ENCODE results near the gene PSME2.

The PSME2 gene

GRCh38 chr14:24103451-24103850 is 43.0 kb downstream of the PSME2 start:
- POLR2A ChIA-PET: interaction anchor here (1.6 to 2.4 kb wide), 2 partner anchors 8 to 11 kb away, joined by 3 to 11 read pairs; partner anchors contain the start of genes DCAF11 and NRL
- TF ChIP-seq, protein P1, sequence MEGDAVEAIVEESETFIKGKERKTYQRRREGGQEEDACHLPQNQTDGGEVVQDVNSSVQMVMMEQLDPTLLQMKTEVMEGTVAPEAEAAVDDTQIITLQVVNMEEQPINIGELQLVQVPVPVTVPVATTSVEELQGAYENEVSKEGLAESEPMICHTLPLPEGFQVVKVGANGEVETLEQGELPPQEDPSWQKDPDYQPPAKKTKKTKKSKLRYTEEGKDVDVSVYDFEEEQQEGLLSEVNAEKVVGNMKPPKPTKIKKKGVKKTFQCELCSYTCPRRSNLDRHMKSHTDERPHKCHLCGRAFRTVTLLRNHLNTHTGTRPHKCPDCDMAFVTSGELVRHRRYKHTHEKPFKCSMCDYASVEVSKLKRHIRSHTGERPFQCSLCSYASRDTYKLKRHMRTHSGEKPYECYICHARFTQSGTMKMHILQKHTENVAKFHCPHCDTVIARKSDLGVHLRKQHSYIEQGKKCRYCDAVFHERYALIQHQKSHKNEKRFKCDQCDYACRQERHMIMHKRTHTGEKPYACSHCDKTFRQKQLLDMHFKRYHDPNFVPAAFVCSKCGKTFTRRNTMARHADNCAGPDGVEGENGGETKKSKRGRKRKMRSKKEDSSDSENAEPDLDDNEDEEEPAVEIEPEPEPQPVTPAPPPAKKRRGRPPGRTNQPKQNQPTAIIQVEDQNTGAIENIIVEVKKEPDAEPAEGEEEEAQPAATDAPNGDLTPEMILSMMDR (IDR thresholded peaks at IDR 0.05; ENCODE audit: control extremely low read depth, extremely low read depth, low read depth, missing control alignments): no peak
- CTCF ChIA-PET: interaction anchor here (1.4 to 13.5 kb wide), 2 partner anchors 9 to 14 kb away, joined by 3 to 246 read pairs; partner anchors contain the start of gene PCK2
- DNase-seq (ENCODE audit: extremely low spot score): no peak

- ChIA-PET CTCF (interaction anchor here (1.0 to 13.5 kb wide), 4 partner anchors 8 to 88 kb away, joined by 3 to 246 read pairs (median 4); partner anchors contain the start of genes DCAF11, NRL and PCK2), POLR2A (interaction anchor here (1.6 to 2.4 kb wide), 2 partner anchors 7 to 11 kb away, joined by 3 to 11 read pairs; partner anchors contain the start of genes DCAF11 and NRL)
- no peak for DNase-seq (ENCODE audit: extremely low spot score)
- TF ChIP-seq, protein P1 (IDR thresholded peaks at IDR 0.05; ENCODE audit: control extremely low read depth, extremely low read depth, low read depth, missing control alignments): no peak
These were observed 43.9 kb downstream of the PSME2 start for GRCh38 chr14:24102357-24103048.

DNA sequence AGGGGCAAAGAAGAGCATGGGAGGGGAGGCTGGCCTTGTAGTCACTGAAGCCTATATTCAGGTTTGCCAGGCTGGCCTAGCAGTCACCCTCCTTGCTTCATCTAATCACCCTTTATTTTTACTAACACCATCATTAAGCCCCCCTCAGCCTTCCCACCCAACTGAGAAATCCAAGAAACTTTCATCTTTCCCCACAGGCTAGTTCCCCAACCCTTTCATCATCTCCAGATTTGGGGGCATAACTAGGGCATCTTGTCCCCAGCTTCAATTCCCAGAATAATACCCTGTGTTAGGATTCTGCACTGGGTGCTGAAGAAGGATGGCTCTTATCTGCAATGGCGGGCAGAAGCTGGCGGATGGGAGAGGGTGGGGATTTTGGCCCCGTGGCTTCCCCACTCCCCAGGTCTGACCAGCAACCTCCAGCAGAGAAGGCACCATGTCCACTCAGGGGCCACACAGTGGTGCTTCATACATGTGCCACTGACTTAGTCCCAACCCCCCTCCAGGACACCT is 45.4 kb downstream of the PSME2 start:
- POLR2A ChIA-PET: no interaction called here
- CTCF ChIA-PET: interaction anchor here (13.5 to 13.9 kb wide), 2 partner anchors 4 to 7 kb away, joined by 246 read pairs; partner anchors contain the start of gene PCK2
- TF ChIP-seq, protein P1 (IDR thresholded peaks at IDR 0.05; ENCODE audit: control extremely low read depth, extremely low read depth, low read depth, missing control alignments): no peak
- no peak for DNase-seq (ENCODE audit: extremely low spot score)

GRCh38 chr14:24100197-24100981 is 46.0 kb downstream of the PSME2 start:
- TF ChIP-seq, protein P1 (IDR thresholded peaks at IDR 0.05; ENCODE audit: control extremely low read depth, extremely low read depth, low read depth, missing control alignments): no peak
- POLR2A ChIA-PET: no interaction called here
- DNase-seq (ENCODE audit: extremely low spot score): no peak
- CTCF ChIA-PET: interaction anchor here (13.5 to 13.9 kb wide), 2 partner anchors 5 to 6 kb away, joined by 246 read pairs; partner anchors contain the start of gene PCK2

DNA sequence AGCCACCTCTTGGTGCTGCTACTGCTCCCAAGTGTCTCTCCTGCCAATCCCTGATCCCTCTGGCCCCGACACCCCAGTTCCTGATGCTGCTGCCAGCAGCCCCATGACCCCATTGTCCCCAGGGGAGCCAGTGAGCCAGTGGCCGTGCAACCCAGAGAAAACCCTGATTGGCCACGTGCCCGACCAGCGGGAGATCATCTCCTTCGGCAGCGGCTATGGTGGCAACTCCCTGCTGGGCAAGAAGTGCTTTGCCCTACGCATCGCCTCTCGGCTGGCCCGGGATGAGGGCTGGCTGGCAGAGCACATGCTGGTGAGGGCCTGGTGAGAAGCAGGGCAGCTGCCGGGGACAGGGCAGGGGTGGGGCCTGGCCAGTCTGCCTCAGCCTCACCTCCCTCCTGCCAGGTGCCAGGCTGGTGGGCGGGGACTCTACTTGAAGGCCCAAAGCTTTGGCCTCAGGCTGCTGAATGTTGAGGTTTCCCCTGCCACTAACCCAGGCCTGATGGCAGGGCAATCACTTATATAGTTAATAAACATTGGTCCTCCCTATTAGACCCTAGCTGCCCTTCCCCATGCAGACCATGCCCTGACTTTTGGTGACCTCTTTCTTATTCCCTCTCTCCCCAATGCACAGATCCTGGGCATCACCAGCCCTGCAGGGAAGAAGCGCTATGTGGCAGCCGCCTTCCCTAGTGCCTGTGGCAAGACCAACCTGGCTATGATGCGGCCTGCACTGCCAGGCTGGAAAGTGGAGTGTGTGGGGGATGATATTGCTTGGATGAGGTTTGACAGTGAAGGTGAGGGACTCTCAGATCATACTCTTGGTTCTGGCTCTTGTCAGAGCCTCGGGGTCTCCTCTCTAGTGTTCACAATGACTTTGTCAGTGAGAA is 47.2 kb downstream of the PSME2 start:
- CTCF ChIA-PET: interaction anchor here (1.4 to 13.9 kb wide), 3 partner anchors 5 to 18 kb away, joined by 5 to 246 read pairs (median 246); partner anchors contain the start of gene PCK2
- no peak for DNase-seq (ENCODE audit: extremely low spot score)
- POLR2A ChIA-PET: no interaction called here
- TF ChIP-seq, protein P1 (IDR thresholded peaks at IDR 0.05; ENCODE audit: control extremely low read depth, extremely low read depth, low read depth, missing control alignments): no peak
